Measurements from ENCODE around the gene ADH1C.

The ADH1C gene

DNA sequence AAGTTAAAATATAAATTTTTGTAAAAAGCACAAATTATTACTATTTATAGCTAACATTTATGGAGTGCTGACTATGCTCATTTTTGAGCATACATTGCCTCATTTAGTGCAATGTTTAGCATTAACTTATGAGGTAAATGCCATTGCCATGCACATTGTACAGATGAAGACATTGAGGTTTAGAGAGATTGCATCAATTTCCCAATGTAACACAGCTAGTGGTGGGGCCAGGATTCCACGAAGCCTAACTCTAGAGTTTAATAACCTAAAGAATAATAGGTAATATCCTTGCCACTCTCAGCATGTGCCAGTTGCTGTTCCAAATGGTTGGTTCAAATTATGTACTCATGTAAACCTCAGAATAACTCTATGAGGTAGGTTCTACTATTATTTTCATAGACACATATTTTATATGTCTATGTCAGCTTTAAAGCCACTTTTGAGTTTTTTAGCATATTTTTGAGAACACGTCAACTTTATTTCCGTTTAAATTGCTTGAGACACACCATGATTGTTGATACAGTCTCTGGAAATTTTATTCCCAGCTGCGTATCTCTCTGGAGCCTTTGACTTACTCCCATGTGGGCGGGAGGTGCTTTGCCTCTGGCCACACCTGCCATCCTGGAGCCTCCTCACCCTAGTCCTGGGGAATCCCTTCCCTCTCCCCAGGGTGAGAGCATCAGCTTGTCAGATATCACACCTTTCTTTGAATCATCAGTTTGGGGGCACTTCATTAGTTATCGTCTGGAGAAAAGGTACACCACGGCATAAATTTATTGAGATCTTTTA, 51.0 kb downstream of the ADH1C start:
- H3K9ac ChIP-seq (ENCODE audit: low read depth, low read length), result no peak overlapping the region
- no peaks in the 10 kb centered on the region for H3K36me3 ChIP-seq (ENCODE audit: control insufficient read depth, insufficient read depth, low read length)
- no peak overlapping the region for H3K27ac ChIP-seq (ENCODE audit: low read depth, low read length)
- no peaks in the 10 kb centered on the region for H3K4me1 ChIP-seq (ENCODE audit: control insufficient read depth, insufficient read depth, low read length)
- H3K9me3 ChIP-seq (ENCODE audit: control insufficient read depth, insufficient read depth, low read length), result no peaks in the 10 kb centered on the region
- H3K27me3 ChIP-seq (ENCODE audit: control insufficient read depth, insufficient read depth, low read length), result no peaks in the 10 kb centered on the region
- H3K4me3 ChIP-seq (ENCODE audit: low read depth, low read length), result no peak overlapping the region

GRCh38 chr4:99300934-99301333, 51.6 kb downstream of the ADH1C start:
- H3K4me3 ChIP-seq (ENCODE audit: low read depth, low read length), result no peak overlapping the region
- no peak overlapping the region for H3K9ac ChIP-seq (ENCODE audit: low read depth, low read length)
- H3K36me3 ChIP-seq (ENCODE audit: control insufficient read depth, insufficient read depth, low read length), result no peaks in the 10 kb centered on the region
- H3K27me3 ChIP-seq (ENCODE audit: control insufficient read depth, insufficient read depth, low read length), result no peaks in the 10 kb centered on the region
- H3K9me3 ChIP-seq (ENCODE audit: control insufficient read depth, insufficient read depth, low read length), result no peaks in the 10 kb centered on the region
- H3K4me1 ChIP-seq (ENCODE audit: control insufficient read depth, insufficient read depth, low read length), result no peaks in the 10 kb centered on the region
- H3K27ac ChIP-seq (ENCODE audit: low read depth, low read length), result no peak overlapping the region

DNA sequence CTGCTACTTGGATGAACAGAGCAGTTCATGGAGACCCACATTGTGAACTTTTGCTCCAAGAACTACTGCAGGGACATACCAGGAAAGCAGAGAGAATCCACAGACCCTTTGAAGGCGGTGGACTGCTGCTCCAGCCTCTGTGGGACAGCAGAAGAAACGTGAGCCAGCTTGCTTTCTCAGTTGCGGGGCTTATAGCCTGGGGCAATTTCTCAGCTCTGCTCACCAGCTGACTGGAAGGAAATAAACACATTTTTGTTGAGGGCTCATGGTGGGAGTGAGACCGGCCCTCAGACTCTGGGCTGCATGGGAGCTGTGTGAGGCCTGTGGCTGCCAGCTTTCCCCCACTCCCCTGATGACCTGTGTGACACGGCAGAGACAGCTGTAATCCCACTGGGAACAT, 59.2 kb downstream of the ADH1C start:
- H3K4me1 ChIP-seq (ENCODE audit: control insufficient read depth, insufficient read depth, low read length), result no peaks in the 10 kb centered on the region
- H3K27me3 ChIP-seq (ENCODE audit: control insufficient read depth, insufficient read depth, low read length), result no peaks in the 10 kb centered on the region
- H3K9ac ChIP-seq (ENCODE audit: low read depth, low read length), result no peak overlapping the region
- no peak overlapping the region for H3K27ac ChIP-seq (ENCODE audit: low read depth, low read length)
- H3K9me3 ChIP-seq (ENCODE audit: control insufficient read depth, insufficient read depth, low read length), result no peaks in the 10 kb centered on the region
- H3K4me3 ChIP-seq (ENCODE audit: low read depth, low read length), result no peak overlapping the region
- H3K36me3 ChIP-seq (ENCODE audit: control insufficient read depth, insufficient read depth, low read length), result no peaks in the 10 kb centered on the region

DNA sequence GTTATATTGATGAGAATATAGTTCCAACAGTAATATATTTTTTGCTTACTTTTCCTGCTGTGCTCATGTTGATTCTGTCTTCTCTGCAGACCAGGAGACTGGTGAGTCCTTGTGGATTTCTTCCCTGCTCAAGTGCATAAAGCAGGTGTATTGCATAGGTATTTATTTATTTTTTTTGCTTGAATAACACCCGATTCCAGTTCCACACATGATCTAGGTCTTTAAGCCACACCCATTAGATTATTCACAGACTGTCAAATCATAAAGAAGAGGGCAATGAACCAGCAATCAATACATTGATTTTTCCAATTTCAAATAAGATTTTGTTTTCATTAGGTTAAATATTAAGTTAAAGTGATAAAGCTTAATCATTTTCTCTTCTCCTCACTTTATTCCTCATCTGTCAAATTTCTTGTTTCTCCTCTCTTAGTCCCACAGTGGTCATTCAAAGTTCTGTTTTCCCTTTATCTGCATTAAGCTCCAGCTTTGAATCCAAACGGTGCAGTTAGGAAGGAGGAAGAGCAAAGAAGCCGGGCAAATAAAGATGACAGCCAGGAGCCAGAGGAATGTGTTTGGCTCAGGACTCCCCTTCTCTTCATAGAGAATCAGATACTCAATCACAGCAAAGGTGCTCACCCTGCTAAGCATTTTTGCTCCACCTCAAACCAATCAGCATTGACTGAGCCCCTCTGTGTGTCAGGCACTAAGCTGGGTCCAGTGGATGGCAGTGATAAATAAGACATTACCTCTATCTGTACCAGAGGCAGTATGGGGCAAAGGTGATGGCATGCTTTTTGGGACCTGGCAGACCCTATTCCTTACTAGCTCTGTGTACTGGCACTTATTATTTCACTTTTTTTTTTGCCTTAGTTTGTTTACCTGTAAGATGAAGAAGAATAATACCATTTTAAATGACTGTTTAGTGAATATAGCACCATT, 61.4 kb downstream of the ADH1C start, which contains the start of gene ADH1A:
Gene ADH1A, minus strand, starts transcription at position 138 of the 939 bp plus-strand sequence. Its CDS starts 71 bp downstream, at position 67.
- H3K27me3 ChIP-seq (ENCODE audit: control insufficient read depth, insufficient read depth, low read length), result no peaks in the 10 kb centered on the region
- no peak within 1 kb of the TSS for H3K27ac ChIP-seq (ENCODE audit: low read depth, low read length)
- H3K9ac ChIP-seq (ENCODE audit: low read depth, low read length), result no peak within 1 kb of the TSS
- H3K4me1 ChIP-seq (ENCODE audit: control insufficient read depth, insufficient read depth, low read length), result no peaks in the 10 kb centered on the region
- H3K36me3 ChIP-seq (ENCODE audit: control insufficient read depth, insufficient read depth, low read length), result no peaks in the 10 kb centered on the region
- H3K4me3 ChIP-seq (ENCODE audit: low read depth, low read length), result no peak within 1 kb of the TSS
- no peaks in the 10 kb centered on the region for H3K9me3 ChIP-seq (ENCODE audit: control insufficient read depth, insufficient read depth, low read length)
